IPS DF 6.9 (cell line): ENCODE results near the gene C2CD4D.

Experiments used
- DNase-seq: peaks from one replicate; pipeline ENCODE4 v3.0.0-alpha.2; 2013; ENCODE audit warnings: low read depth, low spot score
- H3K27ac ChIP-seq: one replicate; pipeline ENCODE4 v1.5.1; 2013; ENCODE audit warnings: low read length, control low read depth
- H3K27me3 ChIP-seq: 2 replicates; pipeline ENCODE4 v1.6.1; 2013; ENCODE audit warnings: mild to moderate bottlenecking, low read length; ENCODE audit not compliant: control insufficient read depth, insufficient read depth
- H3K36me3 ChIP-seq: 2 replicates; pipeline ENCODE4 v1.6.1; 2013; ENCODE audit warnings: low read length; ENCODE audit not compliant: control insufficient read depth, insufficient read depth
- H3K4me1 ChIP-seq: 2 replicates; pipeline ENCODE4 v1.6.1; 2013; ENCODE audit warnings: low read length; ENCODE audit not compliant: control insufficient read depth, insufficient read depth
- H3K4me3 ChIP-seq: 2 replicates; pipeline ENCODE4 v1.5.1; 2013; ENCODE audit warnings: mild to moderate bottlenecking, low read length
- H3K9me3 ChIP-seq: 2 replicates; pipeline ENCODE4 v1.6.1; 2013; ENCODE audit warnings: low read length, inconsistent platforms; ENCODE audit not compliant: control insufficient read depth, insufficient read depth
- WGBS: extraction: QIAGEN DNeasy Blood & Tissue Kit; methylation state at CpG from one replicate; pipeline ENCODE4 v1.1.7; 2013; ENCODE audit warnings: mixed read lengths, missing lambda C conversion rate; ENCODE audit not compliant: insufficient read length, insufficient coverage; 5-methylcytosine and 5-hydroxymethylcytosine counted together

C2CD4D gene

DNA sequence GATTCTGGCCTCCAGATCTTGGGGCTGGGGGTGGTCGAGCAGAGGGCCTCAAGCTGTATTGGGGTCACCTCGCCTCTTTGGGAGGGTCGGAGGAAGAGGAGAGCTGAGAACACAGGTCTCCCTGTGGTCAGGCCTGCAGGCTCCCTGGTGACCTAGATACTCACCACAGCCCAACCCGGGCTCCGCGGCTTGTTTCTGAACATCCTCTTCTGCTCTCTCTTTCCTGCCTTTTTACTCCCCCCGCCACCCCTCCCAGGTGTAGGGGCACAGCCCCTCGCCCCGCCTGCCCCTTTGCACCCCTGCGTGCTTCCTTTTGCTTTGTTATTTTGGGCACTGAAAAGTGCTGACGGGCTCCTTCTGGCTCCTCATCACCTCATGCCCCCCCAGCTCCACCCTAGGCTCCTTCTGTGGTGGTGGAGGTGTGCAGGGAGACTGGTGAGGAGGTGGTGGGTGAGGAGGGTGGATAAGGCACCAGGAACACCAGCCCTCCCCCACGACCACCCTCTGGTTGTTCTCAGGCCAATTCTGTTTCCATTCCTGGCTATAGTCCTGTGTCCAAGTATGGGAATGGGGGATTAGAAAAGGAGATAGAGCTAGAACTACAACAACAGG, 23.8 kb downstream of the C2CD4D start:
- no peak for DNase-seq
- WGBS = no CpG with 5 or more reads among the region's 12 CpGs

DNA sequence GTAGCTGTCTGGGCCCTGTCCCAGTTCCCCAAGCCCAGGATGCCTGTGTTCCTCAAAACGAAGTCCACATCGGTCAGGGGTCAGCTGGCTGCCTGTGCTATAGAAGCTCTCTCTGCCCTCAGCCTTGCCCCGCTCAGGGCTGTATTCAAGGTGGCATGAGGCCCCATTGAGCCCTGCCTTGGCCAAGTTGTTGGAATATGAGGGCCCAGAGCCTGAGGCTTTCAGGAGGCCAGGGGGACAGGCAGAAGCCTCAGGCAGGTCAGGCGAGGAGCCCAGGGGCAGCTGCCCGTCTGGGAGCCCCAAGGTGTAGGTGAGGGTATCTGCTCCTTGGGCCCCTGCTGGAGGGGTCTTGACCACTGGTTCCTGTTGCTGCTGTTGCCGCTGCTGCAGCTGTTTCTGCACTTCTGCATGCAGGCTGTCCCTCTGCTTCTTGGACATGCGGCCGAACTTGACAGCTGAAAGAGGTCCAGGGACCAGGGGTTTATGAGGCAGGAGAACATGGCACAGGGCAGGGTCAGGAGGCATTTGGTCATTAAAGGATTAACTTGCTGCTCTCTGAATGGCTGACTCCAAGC, 24.6 kb downstream of the C2CD4D start:
- no CpG with 5 or more reads among the region's 8 CpGs for WGBS
- no peak overlapping the region for H3K27ac ChIP-seq

More for the DNA sequence above, 23.8 kb downstream of the C2CD4D start:
- H3K9me3 ChIP-seq = no peaks in the 10 kb centered on the region
- H3K4me1 ChIP-seq = no peaks in the 10 kb centered on the region
- no peak overlapping the region for H3K27ac ChIP-seq
- no peaks in the 10 kb centered on the region for H3K36me3 ChIP-seq
- H3K27me3 ChIP-seq = no peaks in the 10 kb centered on the region
- H3K4me3 ChIP-seq = no peak overlapping the region

DNA sequence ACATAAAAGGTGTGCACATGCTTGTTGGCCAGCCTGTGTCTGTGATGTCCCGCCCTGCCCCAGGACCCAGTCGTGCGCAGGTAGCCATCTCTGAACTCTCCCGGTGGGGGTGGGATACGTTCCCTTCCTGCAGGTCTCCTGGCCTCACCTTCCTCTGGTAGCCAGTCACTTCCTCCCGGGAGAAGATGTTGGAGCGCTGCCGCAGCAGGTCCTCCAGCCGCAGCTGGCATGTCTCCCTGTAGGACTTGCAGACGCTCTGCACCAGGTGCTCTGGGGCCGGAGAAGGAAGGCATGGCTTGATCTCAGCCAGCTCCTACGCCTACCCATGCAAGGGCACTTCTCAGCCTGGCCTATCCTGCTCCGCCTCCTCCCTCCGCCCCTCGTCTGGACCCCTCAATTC, 25.2 kb downstream of the C2CD4D start:
- no peaks in the 10 kb centered on the region for H3K27me3 ChIP-seq
- H3K36me3 ChIP-seq = no peaks in the 10 kb centered on the region
- WGBS = no CpG with 5 or more reads among the region's 15 CpGs
- no peaks in the 10 kb centered on the region for H3K9me3 ChIP-seq
- no peak for DNase-seq
- no peaks in the 10 kb centered on the region for H3K4me1 ChIP-seq
- no peak overlapping the region for H3K4me3 ChIP-seq
- H3K27ac ChIP-seq = no peak overlapping the region

More for the DNA sequence above, 24.6 kb downstream of the C2CD4D start:
- H3K27me3 ChIP-seq = no peaks in the 10 kb centered on the region
- no peaks in the 10 kb centered on the region for H3K36me3 ChIP-seq
- no peaks in the 10 kb centered on the region for H3K9me3 ChIP-seq
- no peak overlapping the region for H3K4me3 ChIP-seq
- no peaks in the 10 kb centered on the region for H3K4me1 ChIP-seq
- no peak for DNase-seq

DNA sequence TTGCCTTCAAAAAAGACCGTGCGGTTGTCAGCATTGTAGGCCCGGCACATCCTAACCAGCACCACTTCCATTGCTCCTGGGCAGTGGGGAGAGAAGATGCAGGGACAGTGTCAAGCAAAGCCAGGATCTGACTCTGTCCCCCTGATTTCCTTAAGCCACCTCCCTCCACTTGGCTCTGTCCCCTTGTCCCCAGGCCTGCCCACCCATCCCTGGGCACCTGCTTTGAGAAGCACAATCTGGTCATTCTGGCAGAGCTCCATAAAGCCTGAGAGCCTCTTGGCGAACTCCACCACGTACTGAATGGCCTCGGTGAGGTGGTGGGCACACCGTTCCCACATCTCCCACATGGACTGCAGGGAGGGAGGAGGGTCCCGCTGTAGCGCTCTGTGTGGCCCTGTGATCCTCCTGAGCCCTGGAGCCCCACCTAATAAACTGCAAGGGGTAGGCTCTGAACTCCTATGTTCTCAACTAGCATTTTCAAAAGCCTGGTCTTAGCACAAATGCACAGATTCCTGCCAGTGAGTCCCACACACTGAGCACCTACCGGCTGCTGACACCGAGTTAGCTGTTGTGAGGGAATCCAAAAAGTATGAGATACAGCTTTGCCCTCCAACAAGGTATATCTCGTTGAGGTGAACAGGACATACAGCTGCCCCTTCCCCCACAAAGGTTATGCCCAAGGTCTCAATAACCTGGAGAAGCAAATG, 26.2 kb downstream of the C2CD4D start:
- DNase-seq = no peak
- Histone ChIP-seq H3K27ac (no peak overlapping the region), H3K36me3 (no peaks in the 10 kb centered on the region), H3K4me3 (no peak overlapping the region), H3K9me3 (no peaks in the 10 kb centered on the region), H3K27me3 (no peaks in the 10 kb centered on the region), H3K4me1 (no peaks in the 10 kb centered on the region)
- no CpG with 5 or more reads among the region's 12 CpGs for whole genome bisulfite sequencing

DNA sequence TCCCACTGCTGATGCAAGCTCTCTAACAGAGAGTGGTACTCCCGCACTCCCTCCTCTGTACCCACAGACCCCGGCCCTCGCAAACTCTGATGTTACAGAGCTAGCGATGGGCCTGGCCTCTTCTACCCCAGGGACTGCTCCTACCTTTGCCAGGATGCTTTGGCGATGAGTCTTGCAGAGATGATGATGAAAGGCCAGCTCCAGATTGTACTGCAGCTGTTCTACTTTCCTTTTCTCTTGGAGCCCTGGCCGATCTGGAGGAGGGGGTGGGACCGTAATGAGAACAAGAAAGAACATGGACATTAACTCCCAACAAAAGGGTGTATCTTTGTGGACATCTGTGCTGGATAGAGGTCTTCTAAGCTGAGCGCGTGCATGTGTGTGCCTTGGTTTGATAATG, 28.4 kb downstream of the C2CD4D start:
- no peaks in the 10 kb centered on the region for H3K36me3 ChIP-seq
- no peaks in the 10 kb centered on the region for H3K27me3 ChIP-seq
- DNase-seq = no peak
- no peak overlapping the region for H3K4me3 ChIP-seq
- no peak overlapping the region for H3K27ac ChIP-seq
- no peaks in the 10 kb centered on the region for H3K9me3 ChIP-seq
- no CpG with 5 or more reads among the region's 9 CpGs for WGBS
- no peaks in the 10 kb centered on the region for H3K4me1 ChIP-seq

DNA sequence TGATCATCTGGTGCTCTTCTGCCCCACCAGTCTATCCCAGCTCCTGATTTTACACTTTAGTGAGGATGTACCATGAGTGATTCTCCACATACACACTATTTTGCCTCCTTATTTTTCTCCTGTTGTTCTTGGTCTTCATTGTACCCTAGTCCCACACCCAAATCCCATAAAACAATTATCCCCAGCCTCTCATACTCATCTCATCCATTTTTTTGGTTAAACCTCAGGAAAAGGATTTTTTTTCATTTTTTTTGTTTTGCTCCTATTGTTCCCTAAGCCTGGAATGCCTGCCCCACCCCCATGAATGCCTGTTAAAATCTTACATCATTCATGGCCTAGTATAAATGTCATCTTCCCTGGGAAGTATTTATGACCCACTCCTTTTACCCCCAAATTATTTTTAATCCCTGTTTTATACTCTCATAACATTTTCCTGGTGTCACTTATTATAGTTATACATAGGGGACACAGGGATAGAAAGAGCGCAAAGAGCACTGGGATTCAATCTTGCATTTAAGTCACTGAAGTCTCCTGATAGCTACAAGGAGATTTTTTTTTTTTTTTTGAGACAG, 29.5 kb downstream of the C2CD4D start:
- Histone ChIP-seq H3K27ac (no peak overlapping the region), H3K4me3 (no peak overlapping the region), H3K4me1 (no peaks in the 10 kb centered on the region), H3K27me3 (no peaks in the 10 kb centered on the region), H3K9me3 (no peaks in the 10 kb centered on the region), H3K36me3 (no peaks in the 10 kb centered on the region)
- no peak for DNase-seq
- no CpG with 5 or more reads among the region's 1 CpG for WGBS

DNA sequence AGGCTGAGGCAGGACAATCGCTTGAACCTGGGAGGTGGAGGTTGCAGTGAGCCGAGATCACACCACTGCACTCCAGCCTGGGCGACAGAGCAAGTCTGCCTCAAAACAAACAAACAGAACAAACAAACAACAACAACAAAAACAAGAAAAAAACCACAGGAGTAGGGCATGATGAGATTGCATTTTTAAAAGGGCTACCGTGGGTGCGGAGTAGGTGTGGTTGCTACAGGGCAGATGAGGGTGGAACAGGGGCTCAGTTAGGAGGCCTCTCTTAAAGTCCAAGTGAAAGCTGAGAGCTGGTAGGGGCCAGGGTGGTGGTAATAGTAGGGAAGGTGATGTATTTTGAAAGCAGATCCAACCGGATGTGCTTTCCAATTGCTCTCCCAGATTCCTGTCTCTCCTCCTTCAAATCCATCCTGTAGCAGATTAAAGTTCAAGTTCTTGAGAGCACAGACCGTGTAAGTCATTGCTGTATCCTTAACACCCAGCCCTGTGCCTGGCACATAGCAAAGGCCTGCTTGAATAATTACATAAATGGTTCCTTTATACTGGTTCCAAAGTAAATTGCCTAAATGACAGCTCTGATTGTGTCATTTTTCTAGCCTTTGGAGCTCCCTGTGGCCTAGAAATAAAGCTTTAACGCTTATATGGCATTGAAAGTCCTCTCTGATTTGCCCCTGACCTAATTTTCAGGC, 30.2 kb downstream of the C2CD4D start:
- Histone ChIP-seq H3K36me3 (no peaks in the 10 kb centered on the region), H3K27me3 (no peaks in the 10 kb centered on the region), H3K9me3 (no peaks in the 10 kb centered on the region), H3K4me3 (no peak overlapping the region), H3K4me1 (no peaks in the 10 kb centered on the region), H3K27ac (no peak overlapping the region)
- DNase-seq = no peak
- no CpG with 5 or more reads among the region's 8 CpGs for WGBS

DNA sequence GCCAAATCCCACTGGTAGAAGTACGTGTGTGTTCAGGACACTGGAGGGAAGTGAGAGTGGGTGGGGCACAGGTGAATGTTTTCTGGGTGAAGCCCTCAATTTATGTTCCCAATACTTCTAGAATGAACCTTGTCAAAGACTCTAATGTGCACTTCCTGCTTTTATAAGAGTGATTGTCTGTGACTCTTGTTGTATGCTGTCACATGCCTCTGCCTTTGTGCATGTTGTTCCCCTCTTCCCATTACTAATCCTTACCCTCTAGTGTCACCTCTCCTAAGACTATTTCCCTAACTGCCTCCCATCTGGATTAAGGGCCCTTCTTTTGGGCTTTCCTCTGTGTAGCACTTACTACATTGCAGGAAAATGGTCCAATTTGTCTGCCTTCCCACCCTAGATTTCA, 31.9 kb downstream of the C2CD4D start:
- H3K4me1 ChIP-seq = no peaks in the 10 kb centered on the region
- H3K4me3 ChIP-seq = no peak overlapping the region
- H3K27ac ChIP-seq = no peak overlapping the region
- H3K27me3 ChIP-seq = no peaks in the 10 kb centered on the region
- no peaks in the 10 kb centered on the region for H3K36me3 ChIP-seq
- no CpG with 5 or more reads among the region's 1 CpG for WGBS
- DNase-seq = no peak
- H3K9me3 ChIP-seq = no peaks in the 10 kb centered on the region

DNA sequence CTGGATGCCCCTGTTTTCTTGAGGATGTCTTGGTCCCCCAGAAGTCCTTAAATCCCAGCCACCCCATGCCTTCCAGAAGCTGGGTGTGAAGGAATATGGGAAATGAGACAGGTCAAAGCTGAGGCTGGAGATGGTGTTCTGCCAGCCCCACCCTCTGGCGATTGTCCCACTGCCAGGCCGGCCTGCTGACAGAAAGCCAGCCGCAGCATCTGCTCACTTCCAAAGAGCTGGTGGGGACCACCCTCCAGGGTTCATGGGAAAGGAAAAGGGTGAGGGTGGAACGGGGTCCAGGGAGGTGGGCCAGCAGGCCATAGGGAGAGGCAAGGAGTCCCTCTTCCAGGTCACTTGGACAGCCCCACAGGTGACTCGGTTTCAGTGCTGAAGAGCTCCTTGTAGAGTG, 32.5 kb downstream of the C2CD4D start:
- H3K4me1 ChIP-seq = no peaks in the 10 kb centered on the region
- no CpG with 5 or more reads among the region's 5 CpGs for WGBS
- H3K27ac ChIP-seq = no peak overlapping the region
- no peak for DNase-seq
- no peaks in the 10 kb centered on the region for H3K36me3 ChIP-seq
- no peaks in the 10 kb centered on the region for H3K27me3 ChIP-seq
- H3K4me3 ChIP-seq = no peak overlapping the region
- no peaks in the 10 kb centered on the region for H3K9me3 ChIP-seq

DNA sequence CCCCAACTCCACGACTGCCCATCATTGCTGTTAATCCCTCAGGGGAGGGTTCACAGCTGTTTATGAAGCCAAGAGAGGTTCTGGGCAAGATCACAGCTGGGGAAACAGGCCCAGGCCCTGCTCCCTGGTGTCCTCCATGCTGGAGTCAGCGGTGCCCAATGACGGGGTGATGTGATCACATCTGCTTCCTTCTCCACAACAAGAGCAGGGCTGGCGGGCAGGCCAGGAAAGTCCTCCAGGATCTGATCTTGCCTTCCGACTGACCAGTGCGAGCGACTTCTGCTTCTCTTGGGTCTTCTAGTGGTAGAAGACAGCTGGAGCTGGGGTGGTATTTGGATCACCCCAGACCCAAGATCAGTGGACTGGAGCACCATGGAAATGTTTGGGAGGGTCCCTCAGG, 33.5 kb downstream of the C2CD4D start:
- Histone ChIP-seq H3K27ac (no peak overlapping the region), H3K9me3 (no peaks in the 10 kb centered on the region)
- WGBS = no CpG with 5 or more reads among the region's 7 CpGs

More for the DNA sequence above, 33.5 kb downstream of the C2CD4D start:
- no peak for DNase-seq
- no peaks in the 10 kb centered on the region for H3K27me3 ChIP-seq
- H3K36me3 ChIP-seq = no peaks in the 10 kb centered on the region
- no peak overlapping the region for H3K4me3 ChIP-seq
- no peaks in the 10 kb centered on the region for H3K4me1 ChIP-seq
